WI38 (cell line): Measurements from ENCODE around the gene CAMK2A.

Source experiments
- H3K4me3 ChIP-seq: 2 replicates; pipeline ENCODE4 v1.5.1; 2011; ENCODE audit warnings: low read depth, mild to moderate bottlenecking, control low read depth, low read length
- CTCF ChIP-seq: IDR thresholded peaks from 2 replicates; pipeline ENCODE4 v1.5.1; 2012; ENCODE audit warnings: low read depth, mild to moderate bottlenecking, control low read depth, low read length

The CAMK2A gene

DNA sequence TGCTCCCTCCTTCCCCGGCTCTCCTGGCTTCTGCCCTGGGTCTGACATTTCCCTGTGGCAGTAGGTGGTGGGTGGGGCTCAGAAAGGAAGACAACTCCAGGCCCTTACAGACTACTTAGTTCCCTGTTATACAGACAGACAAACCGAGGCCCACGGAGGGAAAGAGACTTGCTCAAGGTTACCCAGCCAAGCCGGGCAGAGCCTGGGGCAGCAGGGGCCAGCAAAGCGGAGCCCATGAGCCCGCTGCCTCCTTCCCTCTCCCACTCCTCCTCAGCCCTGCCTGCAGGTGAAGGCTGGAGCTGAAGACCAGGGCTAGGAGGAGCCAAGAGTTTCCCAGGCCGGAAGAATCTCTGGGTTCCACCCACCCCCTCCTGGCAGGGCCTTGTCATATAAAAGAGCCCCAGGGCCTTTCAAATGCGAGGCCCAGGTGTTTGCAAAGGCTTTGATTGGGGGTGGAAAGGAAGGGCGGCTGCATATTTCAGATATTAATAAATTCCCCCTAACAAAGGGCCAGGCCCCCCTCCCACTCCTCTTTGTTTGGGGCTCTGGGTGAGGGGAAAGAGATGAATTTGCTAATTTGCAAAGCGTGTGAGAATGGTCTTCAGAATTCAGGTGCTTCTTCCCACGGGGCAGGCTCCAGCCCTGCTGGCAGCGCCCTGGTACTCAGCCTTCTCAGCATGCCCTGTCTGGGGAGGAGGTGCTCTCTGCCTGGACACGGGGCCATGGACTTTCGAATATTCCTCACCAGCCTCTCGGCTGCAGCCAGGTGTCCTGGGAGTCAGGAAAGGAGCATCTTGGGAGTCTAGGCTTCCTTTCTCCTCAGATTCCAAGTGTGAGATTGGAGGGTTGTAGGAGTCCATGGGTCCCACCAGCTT is 78.2 kb downstream of the CAMK2A start:
- H3K4me3 ChIP-seq: no peak overlapping the region

DNA sequence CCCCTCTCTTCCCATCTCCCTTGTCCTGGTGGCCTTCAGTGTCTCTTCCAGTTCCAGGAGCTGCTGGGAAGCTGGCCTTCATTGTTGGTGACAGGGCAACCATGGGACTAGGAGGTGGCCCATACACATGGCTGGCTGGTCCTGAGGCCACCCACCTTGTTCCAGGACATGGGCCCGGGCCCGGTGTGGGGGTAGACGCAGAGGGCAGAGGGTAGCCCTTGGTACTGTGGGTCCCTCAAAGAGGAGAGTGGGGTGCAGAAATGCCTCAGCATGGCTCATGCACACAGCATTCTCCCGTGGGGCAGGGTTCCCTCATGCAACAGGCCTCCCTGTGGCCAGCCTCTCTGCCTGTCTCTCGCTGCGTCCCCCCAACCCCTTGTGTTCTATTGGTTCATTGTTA is 78.9 kb downstream of the CAMK2A start:
- H3K4me3 ChIP-seq: no peak overlapping the region
- TF ChIP-seq CTCF: no peak

More for the DNA sequence above, 78.2 kb downstream of the CAMK2A start:
- no peak for TF ChIP-seq CTCF

- no peak overlapping the region for H3K4me3 ChIP-seq
- TF ChIP-seq CTCF: no peak
These were observed 80.4 kb downstream of the CAMK2A start for GRCh38 chr5:150209099-150209635.

GRCh38 chr5:150208187-150209098 is 81.1 kb downstream of the CAMK2A start:
- TF ChIP-seq CTCF: no peak
- H3K4me3 ChIP-seq: no peak overlapping the region

DNA sequence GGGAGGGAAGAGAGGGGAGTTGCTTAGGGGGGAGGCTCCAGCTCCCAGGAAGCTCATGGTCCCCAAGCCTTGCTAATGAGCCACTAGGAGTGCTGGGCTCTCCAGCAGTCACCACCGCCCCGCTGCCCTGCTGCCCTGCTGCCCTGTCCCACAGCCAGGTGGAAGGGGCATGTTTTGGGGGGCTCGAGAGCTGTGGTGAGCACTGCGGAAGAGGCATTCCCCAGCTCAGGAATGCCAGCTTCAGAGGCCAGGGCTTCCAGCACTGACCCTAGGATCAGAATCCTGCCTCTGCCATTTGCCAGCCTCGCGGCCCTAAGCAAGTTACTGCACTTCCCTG is 82.8 kb downstream of the CAMK2A start:
- no peak overlapping the region for H3K4me3 ChIP-seq
- TF ChIP-seq CTCF: no peak

DNA sequence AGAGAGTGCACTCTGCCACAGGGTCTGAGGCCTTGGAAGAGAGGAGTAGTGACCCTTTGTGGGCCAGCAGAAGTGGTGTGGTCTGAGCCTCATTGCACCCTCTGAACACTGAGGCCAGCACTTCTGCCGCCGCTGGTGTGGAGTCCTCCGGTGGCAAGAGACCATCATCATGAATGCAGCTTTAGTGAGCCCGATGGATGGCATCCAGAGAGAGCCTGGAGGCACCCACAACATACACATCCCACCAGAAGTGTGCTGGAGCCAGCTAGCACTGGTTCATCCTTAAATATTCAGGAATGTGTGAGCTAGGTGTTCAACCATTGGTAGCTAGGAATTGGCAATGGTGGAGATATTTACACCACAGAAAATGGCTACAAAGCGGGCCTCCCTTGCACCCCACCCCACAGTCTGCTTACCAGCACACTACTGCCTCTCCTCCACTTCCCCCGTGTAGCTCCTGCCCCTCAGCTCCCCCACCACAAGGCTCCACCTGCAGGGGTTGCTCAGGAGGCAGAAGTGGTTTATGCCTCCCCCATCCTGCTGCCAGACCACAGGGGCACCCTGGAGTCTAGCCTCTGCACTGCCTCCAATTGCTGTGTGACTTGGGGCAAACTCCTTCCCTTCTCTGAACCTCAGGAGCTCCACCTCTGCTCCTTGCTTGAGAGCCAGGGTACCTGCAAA is 83.3 kb downstream of the CAMK2A start:
- TF ChIP-seq CTCF: no peak
- no peak overlapping the region for H3K4me3 ChIP-seq
